Ovary (tissue), 9 donors: ENCODE data around the gene CDNF. TPM values are rescaled to one million over a fixed set of nuclear protein-coding genes. Genes with fewer than 3 reads are reported as not detected.

Source experiments
- DNase-seq, 5 donors: peaks; one replicate each; pipeline ENCODE4 v3.0.0-alpha.2; 2019 to 2020
- H3K27ac ChIP-seq, 2 donors: fragments of 200-600 bp; one replicate each; pipeline versions ENCODE4 v1.5.1 to v1.8.0; 2019 to 2022
- H3K27me3 ChIP-seq: fragments of 200-600 bp; one replicate; pipeline ENCODE4 v1.8.0; 2022
- H3K36me3 ChIP-seq: fragments of 200-600 bp; sonication (generic); one replicate; pipeline ENCODE4 v1.5.1; 2019
- H3K4me1 ChIP-seq: one replicate; pipeline ENCODE4 v1.8.1; 2013; ENCODE audit warnings: mild to moderate bottlenecking, moderate library complexity; ENCODE audit not compliant: insufficient read depth
- H3K4me3 ChIP-seq: fragments of 200-600 bp; sonication (generic); one replicate; pipeline ENCODE4 v1.5.1; 2017
- H3K9me3 ChIP-seq, 2 donors: fragments of 200-600 bp in 1 of 2; sonication (generic) in 1 of 2; one replicate each; pipeline versions ENCODE4 v1.5.1 to v1.8.1; 2013 to 2019; ENCODE audit warnings: mild to moderate bottlenecking in 1 of 2, moderate library complexity in 1 of 2
- EP300 ChIP-seq: sonication (generic); formaldehyde crosslinking; IDR thresholded peaks from one replicate; pipeline ENCODE4 v1.6.1; 2017; ENCODE audit warnings: antibody characterized with exemption
- POLR2A ChIP-seq: fragments of 450-650 bp; IDR thresholded peaks from one replicate; pipeline ENCODE4 v1.6.1; 2017; ENCODE audit warnings: antibody characterized with exemption, mild to moderate bottlenecking, moderate library complexity
- WGBS, 3 donors: extraction: QIAGEN DNeasy Blood & Tissue Kit in 1 of 3; methylation state at CpG; one replicate each; pipeline versions ENCODE4 v1.1.5 to v1.1.7; 2013 to 2017; 5-methylcytosine and 5-hydroxymethylcytosine counted together
- intact Hi-C, 4 donors: fragments of 100-400 bp; cut with DNase I; formaldehyde crosslinking; loops; one replicate each; pipeline versions ENCODE4 v1.11.0 to v1.15.1; 2022 to 2023
- polyA plus RNA-seq, 2 donors: library from polyadenylated mRNA; stranded (reverse); fragments of 200-250 nt in 1 of 2; fragments of 350-450 nt in 1 of 2; fragmentation: Illumina TruSeq in 1 of 2; extraction: RNeasy Lipid Tissue Mini Kit (QIAGEN cat#74804) in 1 of 2; gene quantifications; one replicate each; pipeline ENCODE4 v1.2.3, GENCODE V29; 2013 to 2014
- total RNA-seq, 7 donors: library from RNA; depleted of rRNA in 2 of 7; stranded (reverse); fragments of >200 nt in 2 of 7; fragmentation: NEBNext Ultra II Directional in 3 of 7; extraction: Animal tissue kit (Norgen Biotek cat#: 25700) in 3 of 7; gene quantifications; one replicate each; pipeline versions ENCODE4 v1.1.0 to v1.2.4, GENCODE V29; 2016 to 2023
- TF ChIP-seq, protein P1 (sequence below), 3 donors: fragments of 450-650 bp in 2 of 3; fragments of 200-600 bp in 1 of 3; IDR thresholded peaks; one replicate each; pipeline versions ENCODE4 v1.5.1 to v1.8.0; 2016 to 2022; ENCODE audit warnings: antibody characterized with exemption in 3 of 3, mild to moderate bottlenecking in 1 of 3
- donor health status: DM: no; HTN: no; CAD: no; lungs with moderate emphysema.
- donor health status: DM: no; HTN: no; CAD: no.
- donor health status: Bipolar disorder and iron deficiency.
- donor health status: DM: yes; HTN: yes; CAD: no.
- donor health status: DM: no; HTN: no; CAD: no.
- donor health status: DM: yes; HTN: yes; CAD: no.

CDNF gene
- total and polyA plus RNA-seq, 9 donors, result 1.5 to 6.0 (median 3.5) TPM

DNA sequence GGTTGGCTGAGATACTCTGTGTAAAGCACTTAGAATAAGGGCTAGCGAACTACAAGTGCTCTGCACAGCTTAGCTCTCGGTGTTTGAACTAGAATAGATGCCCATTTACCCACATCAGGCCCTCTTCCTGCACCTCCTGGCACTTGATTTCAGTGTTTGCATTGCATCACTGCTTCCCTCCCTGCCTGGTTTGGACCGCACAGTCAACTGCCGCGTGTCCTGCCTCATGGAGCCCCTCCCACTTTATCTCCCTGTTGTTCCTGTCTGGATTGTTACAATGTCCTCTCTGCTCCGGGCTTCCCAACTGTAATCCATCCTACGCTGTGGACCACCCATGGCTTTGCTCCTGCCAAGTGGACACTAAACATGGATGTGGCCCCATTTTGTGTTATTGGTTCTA lies 65.4 kb downstream of the CDNF start:
- intact Hi-C loops, result no loop called here
- no peak overlapping the region for H3K4me3 ChIP-seq
- 65 to 73% (median 70%) methylated on average over 7 of the region's 7 CpGs for WGBS, 3 donors
- H3K27me3 ChIP-seq, result no peaks in the 10 kb centered on the region
- DNase-seq, result no peak
- no peak for TF ChIP-seq EP300
- TF ChIP-seq POLR2A, result no peak
- no peak overlapping the region for H3K27ac ChIP-seq
- no peaks in the 10 kb centered on the region for H3K9me3 ChIP-seq
- no peaks in the 10 kb centered on the region for H3K4me1 ChIP-seq
- H3K36me3 ChIP-seq, result no peaks in the 10 kb centered on the region

DNA sequence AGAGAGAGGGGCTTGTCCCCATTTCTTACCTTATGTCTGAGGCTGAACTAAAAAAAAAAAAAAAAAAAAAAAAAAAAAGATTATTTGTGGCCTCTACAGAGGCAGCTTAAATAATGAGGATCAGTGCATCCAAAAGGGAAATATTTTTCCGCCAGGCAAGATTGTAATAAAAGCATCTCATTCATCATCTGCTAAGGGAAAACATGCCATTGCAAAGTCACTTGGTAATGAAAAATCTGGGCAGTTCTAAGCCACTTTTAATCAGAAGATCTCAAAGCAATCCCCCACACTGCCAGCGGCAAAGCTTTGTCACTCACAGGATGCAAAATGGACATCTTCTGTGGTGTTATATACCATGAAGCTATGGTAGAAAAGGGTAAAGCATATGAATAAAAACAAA lies 66.9 kb downstream of the CDNF start:
- 78 to 82% (median 79%) methylated on average over 2 of the region's 2 CpGs for WGBS, 3 donors
- TF ChIP-seq POLR2A (no peak), EP300 (no peak)
- TF ChIP-seq, protein P1, sequence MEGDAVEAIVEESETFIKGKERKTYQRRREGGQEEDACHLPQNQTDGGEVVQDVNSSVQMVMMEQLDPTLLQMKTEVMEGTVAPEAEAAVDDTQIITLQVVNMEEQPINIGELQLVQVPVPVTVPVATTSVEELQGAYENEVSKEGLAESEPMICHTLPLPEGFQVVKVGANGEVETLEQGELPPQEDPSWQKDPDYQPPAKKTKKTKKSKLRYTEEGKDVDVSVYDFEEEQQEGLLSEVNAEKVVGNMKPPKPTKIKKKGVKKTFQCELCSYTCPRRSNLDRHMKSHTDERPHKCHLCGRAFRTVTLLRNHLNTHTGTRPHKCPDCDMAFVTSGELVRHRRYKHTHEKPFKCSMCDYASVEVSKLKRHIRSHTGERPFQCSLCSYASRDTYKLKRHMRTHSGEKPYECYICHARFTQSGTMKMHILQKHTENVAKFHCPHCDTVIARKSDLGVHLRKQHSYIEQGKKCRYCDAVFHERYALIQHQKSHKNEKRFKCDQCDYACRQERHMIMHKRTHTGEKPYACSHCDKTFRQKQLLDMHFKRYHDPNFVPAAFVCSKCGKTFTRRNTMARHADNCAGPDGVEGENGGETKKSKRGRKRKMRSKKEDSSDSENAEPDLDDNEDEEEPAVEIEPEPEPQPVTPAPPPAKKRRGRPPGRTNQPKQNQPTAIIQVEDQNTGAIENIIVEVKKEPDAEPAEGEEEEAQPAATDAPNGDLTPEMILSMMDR (IDR thresholded peaks at IDR 0.05), result no peak
- Histone ChIP-seq H3K4me3 (no peak overlapping the region), H3K27ac (no peak overlapping the region), H3K4me1 (no peaks in the 10 kb centered on the region), H3K27me3 (no peaks in the 10 kb centered on the region), H3K9me3 (no peaks in the 10 kb centered on the region), H3K36me3 (no peaks in the 10 kb centered on the region)
- intact Hi-C loops, result no loop called here
- no peak for DNase-seq

Other genes with a start within 250 kb of the CDNF start
- 10 to 100 TPM in 6 of 7 donors, 1 to 10 TPM in 1; 6.0 to 19.1 (median 15.0) TPM for gene FAM107B, start 63.1 kb downstream of the CDNF start, total RNA-seq
- gene FAM107B, start 63.1 kb downstream of the CDNF start, polyA plus RNA-seq, result 10 to 100 TPM; 10.2 to 26.6 TPM
- gene HSPA14, start 269 bp upstream of the CDNF start, total RNA-seq, result 10 to 100 TPM in 4 of 7 donors, 1 to 10 TPM in 3; 7.7 to 13.6 (median 10.6) TPM
- 1 to 10 TPM; 7.5 to 7.8 TPM for gene HSPA14, start 269 bp upstream of the CDNF start, polyA plus RNA-seq
- 10 to 100 TPM in 3 of 7 donors, 1 to 10 TPM in 4; 9.2 to 15.1 (median 9.9) TPM for gene MSANTD7, start 269 bp upstream of the CDNF start, total RNA-seq
- 1 to 10 TPM; 6.7 to 9.3 TPM for gene MSANTD7, start 269 bp upstream of the CDNF start, polyA plus RNA-seq
- gene SUV39H2, start 40.8 kb upstream of the CDNF start, total RNA-seq, result 10 to 100 TPM in 3 of 7 donors, 1 to 10 TPM in 4; 3.7 to 16.4 (median 9.0) TPM
- 1 to 10 TPM; 3.0 to 5.0 TPM for gene SUV39H2, start 40.8 kb upstream of the CDNF start, polyA plus RNA-seq
- gene DCLRE1C, start 116.1 kb upstream of the CDNF start, total RNA-seq, result 10 to 100 TPM in 3 of 7 donors, 1 to 10 TPM in 4; 6.3 to 12.9 (median 8.8) TPM
- 10 to 100 TPM in 1 of 2 donors, 1 to 10 TPM in 1; 5.0 to 11.8 TPM for gene DCLRE1C, start 116.1 kb upstream of the CDNF start, polyA plus RNA-seq
- under 1 TPM in 1 of 7 donors, not detected in 6; 0.69 TPM for gene MEIG1, start 121.4 kb upstream of the CDNF start, total RNA-seq
- gene MEIG1, start 121.4 kb upstream of the CDNF start, polyA plus RNA-seq, result under 1 TPM in 1 of 2 donors, not detected in 1; 0.67 TPM
- gene OLAH, start 205.9 kb upstream of the CDNF start, total RNA-seq, result under 1 TPM in 1 of 7 donors, not detected in 6; 0.48 TPM
- under 1 TPM; 0.23 to 0.40 TPM for gene OLAH, start 205.9 kb upstream of the CDNF start, polyA plus RNA-seq